T1000 (cell line): Measurements from ENCODE around the gene CSRP1.

Experiments
- DNase-seq: peaks from one replicate; lab custom pipeline; 2025; ENCODE audit warnings: mixed read lengths; lab: John Stamatoyannopoulos, UW

CSRP1 gene

GRCh38 chr1:201454608-201455007, 52.3 kb downstream of the CSRP1 start:
- DNase-seq: no peak

GRCh38 chr1:201452866-201453265, 54.1 kb downstream of the CSRP1 start:
- no peak for DNase-seq

GRCh38 chr1:201450721-201451291, 56.1 kb downstream of the CSRP1 start:
- DNase-seq: no peak

GRCh38 chr1:201448990-201449389, 57.9 kb downstream of the CSRP1 start:
- DNase-seq: no peak

- DNase-seq: peak; percentile 36
Observed at GRCh38 chr1:201447903-201448871, 58.7 kb downstream of the CSRP1 start.

GRCh38 chr1:201445310-201445709, 61.6 kb downstream of the CSRP1 start:
- no peak for DNase-seq

GRCh38 chr1:201444792-201445191, 62.1 kb downstream of the CSRP1 start:
- no peak for DNase-seq

GRCh38 chr1:201443747-201444146, 63.2 kb downstream of the CSRP1 start:
- DNase-seq: no peak

GRCh38 chr1:201436969-201437368, 70.0 kb downstream of the CSRP1 start:
- no peak for DNase-seq

GRCh38 chr1:201436393-201436792, 70.5 kb downstream of the CSRP1 start:
- DNase-seq: no peak

- DNase-seq: no peak
Observed at GRCh38 chr1:201434266-201434665, 72.7 kb downstream of the CSRP1 start.

- no peak for DNase-seq
Observed at GRCh38 chr1:201433609-201434008, 73.3 kb downstream of the CSRP1 start.
